Epithelial cell of esophagus (primary cell): Measurements from ENCODE around the gene LSM7.

ENCODE experiments used
- DNase-seq: peaks from one replicate; pipeline ENCODE4 v3.0.0; 2010; ENCODE audit warnings: low read depth
- H3K4me3 ChIP-seq: 2 replicates; pipeline ENCODE4 v1.5.1; 2011; ENCODE audit warnings: mild to moderate bottlenecking, low read length, control low read depth
- TF ChIP-seq, protein P1 (sequence below): IDR thresholded peaks from 2 replicates; pipeline ENCODE4 v1.5.1; 2011; ENCODE audit warnings: low read depth, mild to moderate bottlenecking, low read length, control low read depth, inconsistent platforms; ENCODE audit not compliant: insufficient read depth; ENCODE audit errors: missing control alignments

The LSM7 gene

DNA sequence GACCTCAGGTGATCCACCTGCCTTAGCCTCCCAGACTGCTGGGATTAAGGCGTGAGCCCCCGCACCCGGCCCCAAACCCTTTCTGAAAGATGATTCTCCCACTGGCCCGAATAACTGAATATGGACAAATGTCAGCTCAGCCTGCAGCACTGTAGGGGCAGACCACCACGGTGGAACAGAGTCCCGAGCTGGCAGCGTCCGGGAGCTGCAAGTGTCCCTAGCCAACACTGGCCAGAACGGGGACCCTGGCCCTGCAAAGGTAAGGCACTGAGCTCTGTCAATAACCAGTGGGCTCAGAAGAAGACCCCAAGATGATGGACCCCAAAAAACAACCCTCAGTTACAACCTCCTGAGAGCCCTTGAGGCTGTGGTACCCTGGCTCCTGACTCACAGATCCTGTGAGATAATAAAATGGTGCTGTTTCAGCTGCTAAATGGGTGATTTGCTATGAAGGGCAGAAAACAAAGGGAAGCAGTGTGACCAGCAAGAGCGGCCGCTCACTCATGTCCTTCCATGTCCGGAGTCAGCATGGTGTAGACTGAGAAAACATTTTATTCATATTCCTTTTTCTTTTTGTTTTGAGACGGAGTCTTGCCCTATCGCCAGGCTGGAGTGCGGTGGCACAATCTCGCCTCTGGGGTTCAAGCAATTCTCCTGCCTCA, 1.6 kb downstream of the LSM7 start:
- H3K4me3 ChIP-seq: no peak overlapping the region
- DNase-seq: no peak
- TF ChIP-seq, protein P1, sequence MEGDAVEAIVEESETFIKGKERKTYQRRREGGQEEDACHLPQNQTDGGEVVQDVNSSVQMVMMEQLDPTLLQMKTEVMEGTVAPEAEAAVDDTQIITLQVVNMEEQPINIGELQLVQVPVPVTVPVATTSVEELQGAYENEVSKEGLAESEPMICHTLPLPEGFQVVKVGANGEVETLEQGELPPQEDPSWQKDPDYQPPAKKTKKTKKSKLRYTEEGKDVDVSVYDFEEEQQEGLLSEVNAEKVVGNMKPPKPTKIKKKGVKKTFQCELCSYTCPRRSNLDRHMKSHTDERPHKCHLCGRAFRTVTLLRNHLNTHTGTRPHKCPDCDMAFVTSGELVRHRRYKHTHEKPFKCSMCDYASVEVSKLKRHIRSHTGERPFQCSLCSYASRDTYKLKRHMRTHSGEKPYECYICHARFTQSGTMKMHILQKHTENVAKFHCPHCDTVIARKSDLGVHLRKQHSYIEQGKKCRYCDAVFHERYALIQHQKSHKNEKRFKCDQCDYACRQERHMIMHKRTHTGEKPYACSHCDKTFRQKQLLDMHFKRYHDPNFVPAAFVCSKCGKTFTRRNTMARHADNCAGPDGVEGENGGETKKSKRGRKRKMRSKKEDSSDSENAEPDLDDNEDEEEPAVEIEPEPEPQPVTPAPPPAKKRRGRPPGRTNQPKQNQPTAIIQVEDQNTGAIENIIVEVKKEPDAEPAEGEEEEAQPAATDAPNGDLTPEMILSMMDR: no peak

DNA sequence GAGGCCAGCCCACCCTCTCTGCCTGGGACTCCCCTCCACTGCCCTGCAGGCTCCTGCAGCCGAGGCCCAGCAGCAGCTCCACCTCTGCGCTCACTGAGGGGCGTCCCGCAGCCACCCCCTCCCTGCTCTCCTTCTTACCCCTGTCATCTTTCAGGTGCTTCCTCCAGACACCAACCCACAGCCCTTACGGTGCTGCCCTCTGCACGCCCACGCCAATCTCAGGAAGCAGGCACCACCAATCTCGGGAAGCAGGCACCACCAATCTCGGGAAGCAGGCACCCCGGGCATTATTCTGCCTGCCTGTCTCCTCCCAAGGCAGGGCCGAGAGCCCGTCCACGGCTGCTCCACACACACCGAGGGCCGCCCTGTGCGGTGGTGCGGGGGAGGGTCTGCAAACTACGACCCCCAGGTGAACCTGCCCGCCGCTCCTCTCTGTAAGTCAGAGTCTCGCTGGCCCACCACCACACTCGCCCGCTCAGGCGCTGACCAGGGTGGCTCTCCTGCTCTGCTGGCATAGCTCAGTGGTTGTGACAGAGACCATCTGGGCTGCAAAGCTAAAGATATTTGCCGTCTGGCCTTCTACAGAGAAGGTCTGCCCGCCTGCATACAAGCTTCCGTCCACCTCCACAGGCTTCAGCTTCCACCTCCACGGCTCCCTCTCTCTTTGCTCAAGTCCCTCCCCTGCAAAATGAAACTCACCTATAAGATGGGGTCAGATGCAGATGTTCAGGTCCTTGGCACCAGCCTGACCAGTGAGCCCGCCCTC, 2.9 kb downstream of the LSM7 start:
- no peak for DNase-seq
- H3K4me3 ChIP-seq: no peak overlapping the region
- TF ChIP-seq, protein P1: no peak

GRCh38 chr19:2324220-2324948, 4.0 kb downstream of the LSM7 start:
- DNase-seq: no peak
- TF ChIP-seq, protein P1: no peak

GRCh38 chr19:2323707-2324106, 4.7 kb downstream of the LSM7 start:
- DNase-seq: no peak
- TF ChIP-seq, protein P1: no peak
- H3K4me3 ChIP-seq: no peak overlapping the region

More at GRCh38 chr19:2324220-2324948, 4.0 kb downstream of the LSM7 start:
- no peak overlapping the region for H3K4me3 ChIP-seq

DNA sequence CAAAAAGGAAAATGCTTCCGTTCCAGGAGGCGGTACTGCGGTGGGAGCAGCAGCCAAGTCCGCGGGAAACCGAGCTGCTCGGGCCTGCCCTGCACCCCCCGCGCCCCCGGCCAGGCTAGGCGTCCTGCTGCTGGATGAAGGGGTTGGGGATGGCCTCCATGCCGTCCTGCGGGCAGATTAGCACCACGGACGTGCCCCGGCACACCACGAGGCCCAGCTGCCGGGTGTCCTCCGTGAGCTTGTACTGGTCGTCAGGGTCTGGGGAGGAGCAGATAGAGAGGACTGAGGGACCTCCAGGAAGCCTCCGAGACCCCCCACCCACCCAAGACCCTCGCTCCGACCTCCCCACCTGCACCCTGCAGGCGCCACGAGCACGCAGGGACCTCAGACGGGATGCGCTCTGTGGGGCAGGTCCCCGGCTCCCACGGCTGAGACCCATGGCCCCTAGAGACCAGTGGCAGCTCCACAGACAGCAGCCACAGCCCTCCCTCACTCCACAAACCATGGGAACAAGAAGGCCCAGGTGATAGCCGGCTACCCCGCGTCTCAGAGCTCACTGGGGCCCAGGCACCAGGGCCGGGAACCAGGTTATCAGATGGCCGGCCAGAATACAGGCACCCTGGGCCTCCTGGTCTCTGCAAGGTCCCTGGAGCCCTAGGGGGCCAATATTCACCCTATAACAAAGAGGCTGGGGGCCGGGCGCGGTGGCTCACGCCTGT, 6.7 kb downstream of the LSM7 start:
- H3K4me3 ChIP-seq: no peak overlapping the region
- TF ChIP-seq, protein P1: no peak
- no peak for DNase-seq

DNA sequence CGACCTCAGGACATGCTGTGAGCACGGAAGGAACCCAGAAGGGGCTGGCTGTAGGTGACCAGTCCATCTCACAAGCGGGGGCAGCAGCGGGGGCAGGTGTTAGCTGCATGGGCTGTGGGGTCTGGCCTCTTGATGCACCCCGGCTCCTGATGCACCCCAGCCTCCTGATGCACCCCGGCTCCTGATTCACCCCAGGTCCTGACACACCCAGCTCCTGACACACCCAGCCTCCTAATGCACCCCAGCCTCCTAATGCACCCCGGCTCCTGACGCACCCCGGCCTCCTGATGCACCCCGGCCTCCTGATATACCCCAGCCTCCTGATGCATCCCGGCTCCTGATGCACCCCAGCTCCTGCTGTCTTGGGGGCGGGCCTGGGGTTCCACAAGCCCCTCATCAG, 7.4 kb downstream of the LSM7 start:
- no peak for DNase-seq
- no peak overlapping the region for H3K4me3 ChIP-seq
- TF ChIP-seq, protein P1: no peak
